ENCODE results near the gene LINGO3. TPM values are rescaled to one million over a fixed set of nuclear protein-coding genes. Genes with fewer than 3 reads are reported as not detected.

Gene LINGO3
- total RNA-seq, 1 experiment from 2014 or later: not detected

GRCh38 chr19:2321565-2322283, 13.8 kb upstream of the LINGO3 start:
- BruUV-seq (replicated peaks): no TSS peak
- H3K36me3 Mint-ChIP-seq (ENCODE audit: insufficient read depth, unreplicated experiment): peaks cover 22% of the 10 kb centered on the region
- intact Hi-C loops (cut with micrococcal nuclease; ENCODE audit: unreplicated experiment): no loop called here
- no peaks in the 10 kb centered on the region for H3K27me3 Mint-ChIP-seq (ENCODE audit: unreplicated experiment)
- H3K9me3 Mint-ChIP-seq (ENCODE audit: low read depth, unreplicated experiment): no peaks in the 10 kb centered on the region
- CTCF ChIA-PET: no interaction called here
- TF ChIP-seq CTCF (IDR thresholded peaks at IDR 0.05; ENCODE audit: unreplicated experiment): no peak
- H3K27ac Mint-ChIP-seq (ENCODE audit: unreplicated experiment): no peak overlapping the region
- no peak overlapping the region for H3K4me3 Mint-ChIP-seq (ENCODE audit: low read depth, unreplicated experiment)
- no peaks in the 10 kb centered on the region for H3K4me1 Mint-ChIP-seq (ENCODE audit: low read depth, unreplicated experiment)
- DNase-seq: no peak

- CTCF ChIA-PET: no interaction called here
- no peak for TF ChIP-seq CTCF (IDR thresholded peaks at IDR 0.05; ENCODE audit: unreplicated experiment)
- DNase-seq: no peak
- Mint-ChIP-seq H3K4me3 (ENCODE audit: low read depth, unreplicated experiment) (no peak overlapping the region), H3K9me3 (ENCODE audit: low read depth, unreplicated experiment) (no peaks in the 10 kb centered on the region), H3K4me1 (ENCODE audit: low read depth, unreplicated experiment) (no peaks in the 10 kb centered on the region), H3K36me3 (ENCODE audit: insufficient read depth, unreplicated experiment) (peaks cover 18% of the 10 kb centered on the region), H3K27ac (ENCODE audit: unreplicated experiment) (no peak overlapping the region), H3K27me3 (ENCODE audit: unreplicated experiment) (no peaks in the 10 kb centered on the region)
- intact Hi-C loops (cut with micrococcal nuclease; ENCODE audit: unreplicated experiment): no loop called here
- BruUV-seq (replicated peaks): no TSS peak
Measured at GRCh38 chr19:2320939-2321338, 13.0 kb upstream of the LINGO3 start.

GRCh38 chr19:2320049-2320448, 12.1 kb upstream of the LINGO3 start:
- BruUV-seq (replicated peaks): no TSS peak
- Mint-ChIP-seq H3K4me3 (ENCODE audit: low read depth, unreplicated experiment) (no peak overlapping the region), H3K27ac (ENCODE audit: unreplicated experiment) (no peak overlapping the region), H3K4me1 (ENCODE audit: low read depth, unreplicated experiment) (no peaks in the 10 kb centered on the region), H3K27me3 (ENCODE audit: unreplicated experiment) (no peaks in the 10 kb centered on the region), H3K36me3 (ENCODE audit: insufficient read depth, unreplicated experiment) (peaks cover 14% of the 10 kb centered on the region), H3K9me3 (ENCODE audit: low read depth, unreplicated experiment) (no peaks in the 10 kb centered on the region)
- DNase-seq: no peak
- TF ChIP-seq CTCF (IDR thresholded peaks at IDR 0.05; ENCODE audit: unreplicated experiment): no peak
- intact Hi-C loops (cut with micrococcal nuclease; ENCODE audit: unreplicated experiment): no loop called here
- CTCF ChIA-PET: no interaction called here

- H3K36me3 Mint-ChIP-seq (ENCODE audit: insufficient read depth, unreplicated experiment): peaks cover 14% of the 10 kb centered on the region
- H3K4me1 Mint-ChIP-seq (ENCODE audit: low read depth, unreplicated experiment): no peaks in the 10 kb centered on the region
- H3K27ac Mint-ChIP-seq (ENCODE audit: unreplicated experiment): no peak overlapping the region
- peaks cover 2% of the 10 kb centered on the region for H3K9me3 Mint-ChIP-seq (ENCODE audit: low read depth, unreplicated experiment)
- BruUV-seq (replicated peaks): no TSS peak
- TF ChIP-seq CTCF (IDR thresholded peaks at IDR 0.05; ENCODE audit: unreplicated experiment): no peak
- intact Hi-C loops (cut with micrococcal nuclease; ENCODE audit: unreplicated experiment): no loop called here
- no peak overlapping the region for H3K4me3 Mint-ChIP-seq (ENCODE audit: low read depth, unreplicated experiment)
- H3K27me3 Mint-ChIP-seq (ENCODE audit: unreplicated experiment): no peaks in the 10 kb centered on the region
- DNase-seq: no peak
- CTCF ChIA-PET: no interaction called here
Measured at GRCh38 chr19:2319551-2319950, 11.6 kb upstream of the LINGO3 start.

Data from Calu3 (cell line).